Osteocyte (in vitro differentiated cells): Measurements from ENCODE around the gene MEIS2. TPM values are rescaled to one million over a fixed set of nuclear protein-coding genes. Genes with fewer than 3 reads are reported as not detected.

Experiments used
- DNase-seq: peaks from one replicate; pipeline ENCODE4 v3.0.0; 2021; ENCODE audit warnings: mixed read lengths; ENCODE audit not compliant: unreplicated experiment; ENCODE audit errors: extremely low spot score
- H3K27ac Mint-ChIP-seq: one replicate; pipeline ENCODE4 v1.8.0; 2021; ENCODE audit warnings: mild to moderate bottlenecking, mixed read lengths; ENCODE audit not compliant: unreplicated experiment
- H3K27me3 Mint-ChIP-seq: one replicate; pipeline ENCODE4 v1.8.0; 2021; ENCODE audit warnings: mixed read lengths; ENCODE audit not compliant: unreplicated experiment
- H3K36me3 Mint-ChIP-seq: one replicate; pipeline ENCODE4 v1.8.0; 2021; ENCODE audit warnings: mixed read lengths; ENCODE audit not compliant: unreplicated experiment
- H3K4me1 Mint-ChIP-seq: one replicate; pipeline ENCODE4 v1.8.0; 2021; ENCODE audit warnings: mixed read lengths; ENCODE audit not compliant: unreplicated experiment
- H3K4me3 Mint-ChIP-seq: one replicate; pipeline ENCODE4 v1.8.0; 2021; ENCODE audit warnings: mild to moderate bottlenecking, moderate library complexity, mixed read lengths; ENCODE audit not compliant: unreplicated experiment
- H3K9me3 Mint-ChIP-seq: one replicate; pipeline ENCODE4 v1.8.0; 2021; ENCODE audit warnings: mixed read lengths; ENCODE audit not compliant: unreplicated experiment
- total RNA-seq: library from RNA; stranded (reverse); gene quantifications from 2 replicates; pipeline ENCODE4 v1.2.1, GENCODE V29; 2021
- TF ChIP-seq, protein P1 (sequence below): fragments of 200-600 bp; sonication (generic); IDR thresholded peaks from 2 replicates; pipeline ENCODE4 v1.5.0; 2021; ENCODE audit warnings: antibody characterized with exemption, mild to moderate bottlenecking, moderate library complexity

MEIS2 gene
- total RNA-seq, 1 donor from 2014 or later = 79.9 TPM

DNA sequence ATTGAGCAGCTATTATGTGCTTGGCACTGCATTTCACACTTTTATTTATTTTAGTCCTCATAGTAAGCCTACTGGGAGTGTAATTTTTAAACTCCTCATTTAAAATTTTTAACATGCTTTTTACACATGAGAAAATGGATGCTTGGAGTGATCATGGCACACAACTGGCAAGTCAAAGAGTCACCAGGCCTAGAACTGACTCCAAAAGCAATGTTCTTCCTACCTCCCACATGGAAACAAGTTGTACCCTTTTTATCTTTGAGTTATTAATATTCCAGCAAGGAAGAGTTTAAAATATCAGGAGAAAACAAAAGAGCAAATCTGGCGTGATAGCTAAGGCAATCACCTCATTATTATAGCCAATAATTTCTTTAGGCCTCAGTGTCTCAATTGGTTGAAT lies 100.6 kb downstream of the MEIS2 start:
- Mint-ChIP-seq H3K4me1 (peaks cover 18% of the 10 kb centered on the region), H3K9me3 (peaks cover 5% of the 10 kb centered on the region), H3K27ac (no peak overlapping the region), H3K4me3 (no peak overlapping the region), H3K27me3 (no peaks in the 10 kb centered on the region), H3K36me3 (peaks cover 34% of the 10 kb centered on the region)
- no peak for DNase-seq
- TF ChIP-seq, protein P1, sequence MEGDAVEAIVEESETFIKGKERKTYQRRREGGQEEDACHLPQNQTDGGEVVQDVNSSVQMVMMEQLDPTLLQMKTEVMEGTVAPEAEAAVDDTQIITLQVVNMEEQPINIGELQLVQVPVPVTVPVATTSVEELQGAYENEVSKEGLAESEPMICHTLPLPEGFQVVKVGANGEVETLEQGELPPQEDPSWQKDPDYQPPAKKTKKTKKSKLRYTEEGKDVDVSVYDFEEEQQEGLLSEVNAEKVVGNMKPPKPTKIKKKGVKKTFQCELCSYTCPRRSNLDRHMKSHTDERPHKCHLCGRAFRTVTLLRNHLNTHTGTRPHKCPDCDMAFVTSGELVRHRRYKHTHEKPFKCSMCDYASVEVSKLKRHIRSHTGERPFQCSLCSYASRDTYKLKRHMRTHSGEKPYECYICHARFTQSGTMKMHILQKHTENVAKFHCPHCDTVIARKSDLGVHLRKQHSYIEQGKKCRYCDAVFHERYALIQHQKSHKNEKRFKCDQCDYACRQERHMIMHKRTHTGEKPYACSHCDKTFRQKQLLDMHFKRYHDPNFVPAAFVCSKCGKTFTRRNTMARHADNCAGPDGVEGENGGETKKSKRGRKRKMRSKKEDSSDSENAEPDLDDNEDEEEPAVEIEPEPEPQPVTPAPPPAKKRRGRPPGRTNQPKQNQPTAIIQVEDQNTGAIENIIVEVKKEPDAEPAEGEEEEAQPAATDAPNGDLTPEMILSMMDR = no peak

DNA sequence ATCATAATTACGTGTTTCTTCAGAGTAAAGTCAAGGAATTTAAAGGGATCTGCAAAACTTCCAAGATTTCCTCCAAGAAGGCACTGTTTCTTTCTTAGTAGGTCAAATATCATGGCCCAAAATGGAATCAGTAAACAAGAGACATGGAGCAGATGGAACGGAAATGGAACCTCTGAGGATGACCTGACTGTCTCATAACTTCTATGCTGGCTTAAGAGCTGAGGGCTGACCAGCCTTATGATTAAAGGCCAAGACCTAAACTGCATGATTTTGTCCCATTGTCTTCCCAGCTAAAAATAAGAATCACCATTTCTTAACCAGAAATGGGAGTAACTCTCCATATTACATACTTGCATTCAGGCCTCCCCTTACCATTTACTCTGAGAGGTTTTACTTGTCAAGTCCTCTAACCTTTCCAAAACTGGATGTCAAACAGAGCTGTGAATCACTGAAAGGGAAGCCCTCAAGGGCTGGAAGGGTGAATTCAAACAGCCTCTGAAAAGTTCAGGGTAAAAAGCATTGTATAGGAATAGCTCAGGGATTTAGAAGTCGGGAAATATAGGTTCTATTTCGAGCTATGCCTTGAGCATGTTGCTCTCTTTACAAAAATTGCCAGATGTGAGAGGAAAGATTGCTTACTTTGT lies 103.7 kb downstream of the MEIS2 start:
- H3K27ac Mint-ChIP-seq = no peak overlapping the region
- TF ChIP-seq, protein P1 = no peak
- no peaks in the 10 kb centered on the region for H3K27me3 Mint-ChIP-seq
- H3K4me1 Mint-ChIP-seq = peaks cover 14% of the 10 kb centered on the region
- no peak for DNase-seq
- H3K4me3 Mint-ChIP-seq = no peak overlapping the region
- H3K9me3 Mint-ChIP-seq = peaks cover 5% of the 10 kb centered on the region
- peaks cover 28% of the 10 kb centered on the region for H3K36me3 Mint-ChIP-seq

DNA sequence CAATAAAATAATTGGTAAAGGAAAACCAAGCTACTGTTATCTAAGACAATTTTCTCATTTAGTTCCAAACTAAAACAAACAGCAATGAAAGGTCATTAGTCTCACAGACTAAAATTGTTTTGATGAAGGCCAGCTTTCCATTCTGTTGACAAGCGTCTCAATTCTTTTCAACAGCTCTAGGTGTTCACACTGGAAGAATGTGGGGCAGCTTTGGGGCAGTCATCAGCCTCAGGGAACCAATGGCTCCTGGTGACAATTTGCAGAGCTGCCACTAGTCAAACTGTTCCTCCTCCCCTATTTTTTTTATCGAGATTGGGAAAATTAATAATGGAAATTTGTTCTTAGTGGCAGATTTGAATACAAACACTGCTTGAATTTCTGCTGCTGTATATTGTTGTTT lies 104.2 kb downstream of the MEIS2 start:
- H3K36me3 Mint-ChIP-seq = peaks cover 28% of the 10 kb centered on the region
- no peaks in the 10 kb centered on the region for H3K27me3 Mint-ChIP-seq
- H3K4me3 Mint-ChIP-seq = no peak overlapping the region
- H3K4me1 Mint-ChIP-seq = peaks cover 12% of the 10 kb centered on the region
- H3K27ac Mint-ChIP-seq = no peak overlapping the region
- TF ChIP-seq, protein P1 = no peak
- H3K9me3 Mint-ChIP-seq = peaks cover 5% of the 10 kb centered on the region
- no peak for DNase-seq

DNA sequence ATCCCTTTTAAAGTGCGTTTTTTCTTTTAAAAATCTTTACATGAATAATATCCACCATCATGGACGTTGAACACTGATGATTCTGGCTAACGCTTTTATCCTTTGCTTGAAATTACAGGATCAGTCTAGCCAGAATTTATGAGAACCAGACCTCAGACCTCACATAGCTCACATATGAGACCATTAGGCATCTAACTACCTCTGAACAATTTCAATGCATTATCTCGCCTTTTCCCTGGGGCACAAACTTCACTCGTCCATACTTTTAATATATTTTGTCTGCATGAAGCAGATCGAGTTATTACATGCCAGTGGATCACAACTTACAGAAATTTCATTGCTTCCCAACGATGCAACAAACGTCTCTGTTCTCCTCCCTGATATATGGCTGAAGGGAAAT lies 105.6 kb downstream of the MEIS2 start:
- DNase-seq = no peak
- Mint-ChIP-seq H3K9me3 (no peaks in the 10 kb centered on the region), H3K27ac (no peak overlapping the region), H3K36me3 (peaks cover 22% of the 10 kb centered on the region), H3K4me1 (peaks cover 12% of the 10 kb centered on the region), H3K4me3 (no peak overlapping the region), H3K27me3 (no peaks in the 10 kb centered on the region)
- TF ChIP-seq, protein P1 = no peak

DNA sequence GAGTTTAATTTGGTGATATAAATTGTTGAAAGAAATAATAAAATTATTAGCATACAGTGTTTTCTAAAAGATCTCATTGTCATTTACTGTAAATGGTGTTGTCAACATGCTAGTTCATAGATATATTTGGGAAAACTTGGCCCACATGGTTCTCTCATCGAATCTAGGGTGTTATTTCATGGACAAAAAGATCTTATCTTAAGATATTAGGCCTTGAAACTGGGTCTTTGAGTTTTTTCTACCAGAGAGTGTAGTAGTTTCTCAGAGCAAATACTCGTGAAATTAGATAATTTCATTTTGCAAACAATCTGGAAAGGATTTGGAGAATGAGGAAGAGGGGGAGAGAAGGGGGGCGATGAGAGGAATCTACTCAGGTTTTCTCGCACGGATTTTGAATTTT lies 107.9 kb downstream of the MEIS2 start:
- no peak overlapping the region for H3K4me3 Mint-ChIP-seq
- no peaks in the 10 kb centered on the region for H3K9me3 Mint-ChIP-seq
- H3K27ac Mint-ChIP-seq = no peak overlapping the region
- peaks cover 12% of the 10 kb centered on the region for H3K4me1 Mint-ChIP-seq
- peaks cover 23% of the 10 kb centered on the region for H3K36me3 Mint-ChIP-seq
- DNase-seq = no peak
- no peaks in the 10 kb centered on the region for H3K27me3 Mint-ChIP-seq
- TF ChIP-seq, protein P1 = no peak
